Uterus (tissue), 2 donors: ENCODE data around the gene TMC4.

ENCODE experiments used
- CTCF ChIP-seq, 4 experiments: fragments of 200-600 bp in 2 of 4; fragments of 450-650 bp in 2 of 4; sonication (generic) in 2 of 4; IDR thresholded peaks; one replicate each; pipeline ENCODE4 v1.5.1; 2016 to 2019; ENCODE audit warnings: antibody characterized with exemption in 4 of 4, mild to moderate bottlenecking in 2 of 4, moderate library complexity in 1 of 4
- POLR2A ChIP-seq, 2 donors: fragments of 450-650 bp; IDR thresholded peaks; one replicate each; pipeline ENCODE4 v1.6.1; 2016; ENCODE audit warnings: antibody characterized with exemption in 2 of 2, mild to moderate bottlenecking in 1 of 2, moderate library complexity in 1 of 2

GRCh38 chr19:54191011-54191810 is 18.3 kb upstream of the TMC4 start, which contains the start of gene TSEN34:
- TF ChIP-seq CTCF (IDR thresholded peaks at IDR 0.05) (no peak), POLR2A (IDR thresholded peaks at IDR 0.05) (peak; percentile 52 to 74)
